ENCODE measurements around the gene ZDHHC13. TPM values are rescaled to one million over a fixed set of nuclear protein-coding genes. Genes with fewer than 3 reads are reported as not detected.

The ZDHHC13 gene
- total RNA-seq = 76.0 and 89.0 TPM in 2 replicates

GRCh38 chr11:19116971-19117759, at the start of gene ZDHHC13:
TSS of gene ZDHHC13 (plus strand) at chr11:19117168. CDS start at chr11:19117250, 82 bp downstream.

DNA sequence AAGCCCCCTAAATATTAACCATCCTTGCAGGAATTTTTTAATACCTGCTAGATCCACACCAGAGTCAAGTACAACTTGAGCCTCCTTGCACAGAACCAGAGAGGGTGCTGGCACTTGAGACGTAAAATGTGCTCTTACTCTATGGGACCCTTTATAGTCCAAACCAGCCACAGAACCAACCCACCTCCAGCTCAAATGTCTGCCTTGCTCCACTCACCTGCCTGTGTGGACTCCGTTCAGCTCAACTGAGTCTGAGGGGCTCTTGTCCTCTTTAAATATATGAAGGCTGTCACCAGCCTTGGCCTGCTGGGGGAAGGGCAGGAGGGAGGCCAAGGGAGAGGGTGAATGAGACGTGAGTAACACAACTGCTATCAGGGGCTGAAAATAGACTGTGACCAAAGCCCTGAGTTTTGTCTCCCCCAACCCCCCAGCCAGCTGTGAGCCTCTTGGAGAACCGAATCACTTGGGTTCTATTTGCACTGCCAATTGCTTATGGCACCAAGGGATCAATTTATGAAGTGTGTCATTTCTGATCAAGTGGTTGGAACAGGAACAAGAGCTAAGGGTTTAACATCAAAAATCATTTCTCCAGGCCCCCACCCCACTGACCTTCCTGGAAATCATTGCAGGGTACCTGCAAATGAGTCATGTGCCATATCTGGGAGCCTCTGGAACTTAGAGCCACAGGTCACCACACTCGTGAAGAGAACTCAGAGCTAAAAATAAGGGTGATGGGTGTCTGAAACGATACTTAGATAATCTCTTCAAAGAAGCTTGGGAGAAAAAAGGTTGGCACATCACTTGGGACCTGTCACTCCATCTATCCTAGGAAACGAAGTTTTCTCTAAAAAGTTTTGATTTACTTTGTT, 85.0 kb downstream of the ZDHHC13 start, which contains the start of gene CSRP3:
TSS of gene CSRP3 (minus strand) at position 247 of the 869 bp plus-strand sequence. CDS start 9,535 bp downstream, outside the sequence.

Other genes starting within 250 kb of the ZDHHC13 start
- not detected in 2 replicates for gene MRGPRX1, start 177.8 kb upstream of the ZDHHC13 start, total RNA-seq
- gene MRGPRX2, start 56.5 kb upstream of the ZDHHC13 start, total RNA-seq = not detected in 2 replicates
- not detected in 2 replicates for gene CSRP3, start 84.8 kb downstream of the ZDHHC13 start, total RNA-seq
- 2.6 and 3.5 TPM in 2 replicates for gene E2F8, start 123.8 kb downstream of the ZDHHC13 start, total RNA-seq

Measured in epithelial cell of umbilical artery (primary cell).